Measurements from ENCODE around the gene HIVEP3. TPM values are rescaled to one million over a fixed set of nuclear protein-coding genes. Genes with fewer than 3 reads are reported as not detected.

Gene HIVEP3
- total and polyA plus RNA-seq, 2 of the 13 experiments (the other 11 are each of a cell fraction or from before 2014, with no cell fraction given): 0.05 TPM; not detected in 1

DNA sequence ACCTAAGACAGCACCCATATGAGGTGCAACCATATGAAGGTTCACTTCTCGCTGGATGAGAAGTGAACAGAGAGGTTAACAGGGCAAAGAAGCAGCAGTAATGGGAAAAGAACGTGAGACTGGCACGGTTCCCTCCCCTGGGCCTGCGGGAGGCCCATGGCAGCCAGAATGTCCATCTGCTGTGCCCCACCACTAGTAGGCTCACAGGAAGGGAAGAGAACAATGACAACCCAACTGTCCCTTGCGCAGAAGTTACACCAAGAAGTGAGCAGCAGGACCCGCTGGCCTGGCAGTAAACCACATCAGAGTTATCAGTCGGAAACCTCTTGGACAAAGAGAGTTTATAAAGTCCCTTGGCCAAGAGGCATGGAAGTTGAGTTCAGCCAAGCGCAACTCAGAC is 11.3 kb downstream of the HIVEP3 start:
- TF ChIP-seq NFATC3 (CRISPR knock-in tag; IDR thresholded peaks at IDR 0.05): no peak
- POLR2A ChIA-PET: no interaction called here
- H2AFZ ChIP-seq (ENCODE audit: low read length): no peak overlapping the region
- FAIRE-seq: no peak
- no peak for DNase-seq (ENCODE audit: low spot score)
- BruUV-seq (replicated peaks): no TSS peak
- no peaks in the 10 kb centered on the region for H3K79me2 ChIP-seq (ENCODE audit: insufficient read depth, low read length)
- H4K20me1 ChIP-seq (ENCODE audit: insufficient read depth, low read length): no peaks in the 10 kb centered on the region
- H3K27me3 ChIP-seq (ENCODE audit: control insufficient read depth in 1 of 2, insufficient read depth in 2 of 2, low read length in 2 of 2): no peaks in the 10 kb centered on the region
- ATAC-seq: no peak
- in situ Hi-C loops (cut with HindIII; ENCODE audit: extremely low pct_ligation_motif_present, low pct_unique_long_range_greater_than_20kb): no loop called here
- H3K4me2 ChIP-seq (ENCODE audit: low read depth, low read length): no peak overlapping the region
- intact Hi-C loops (cut with micrococcal nuclease; ENCODE audit: unreplicated experiment): no loop called here
- no peak overlapping the region for H3K27ac ChIP-seq (ENCODE audit: extremely low read length, insufficient read depth, low read length)
- H3K4me3 ChIP-seq (replicated peaks in 1 of 3; ENCODE audit: insufficient read depth in 1 of 3, low read depth in 2 of 3, low read length in 3 of 3): no peak overlapping the region
- no peaks in the 10 kb centered on the region for H3K9me3 ChIP-seq (ENCODE audit: low read length)
- H3K9ac ChIP-seq (ENCODE audit: insufficient read depth, low read depth, low read length): no peak overlapping the region
- no peaks in the 10 kb centered on the region for H3K36me3 ChIP-seq (replicated peaks in 1 of 2; ENCODE audit: control insufficient read depth in 1 of 2, insufficient read depth in 2 of 2, low read length in 2 of 2)
- 29% methylated on average over 8 of the region's 8 CpGs for WGBS (ENCODE audit: low lambda C conversion rate)
- CTCF ChIA-PET (ENCODE audit: low intra/inter-chr PET ratio, low total read pairs): no interaction called here
- no peaks in the 10 kb centered on the region for H3K4me1 ChIP-seq (ENCODE audit: insufficient read depth, low read length)

DNA sequence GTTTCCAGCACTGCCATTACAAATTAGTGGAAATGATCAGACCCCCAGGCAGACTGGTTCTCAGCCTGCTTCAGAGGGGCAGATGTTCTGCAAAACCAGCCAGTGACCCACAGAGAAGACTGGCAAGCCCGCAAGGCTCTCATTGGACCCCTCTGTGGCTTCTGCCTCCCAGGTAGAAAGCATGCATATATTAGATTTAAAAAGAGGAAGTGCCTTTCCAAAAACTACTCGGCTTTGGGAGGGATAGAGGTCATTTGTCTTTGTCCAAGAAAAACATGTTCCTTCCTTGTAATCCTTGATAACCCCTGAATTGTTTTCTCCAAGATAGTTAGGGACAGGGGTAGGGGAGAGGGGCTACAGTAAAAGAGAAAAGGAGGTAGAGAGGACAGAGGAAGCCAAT is 11.8 kb downstream of the HIVEP3 start:
- intact Hi-C loops (cut with micrococcal nuclease; ENCODE audit: unreplicated experiment): no loop called here
- no peaks in the 10 kb centered on the region for H3K27me3 ChIP-seq (ENCODE audit: control insufficient read depth in 1 of 2, insufficient read depth in 2 of 2, low read length in 2 of 2)
- ATAC-seq (no peak), FAIRE-seq (no peak), DNase-seq (ENCODE audit: low spot score) (no peak)
- no peak overlapping the region for H3K4me3 ChIP-seq (replicated peaks in 1 of 3; ENCODE audit: insufficient read depth in 1 of 3, low read depth in 2 of 3, low read length in 3 of 3)
- H3K27ac ChIP-seq (ENCODE audit: extremely low read length, insufficient read depth, low read length): no peak overlapping the region
- POLR2A ChIA-PET: no interaction called here
- no TSS peak for BruUV-seq (replicated peaks)
- TF ChIP-seq NFYC (CRISPR knock-in tag; IDR thresholded peaks at IDR 0.05) (no peak), TRIM24 (CRISPR knock-in tag; IDR thresholded peaks at IDR 0.05) (no peak), FOSL1 (CRISPR knock-in tag; IDR thresholded peaks at IDR 0.05; ENCODE audit: borderline replicate concordance) (no peak), POLR2AphosphoS2 (IDR thresholded peaks at IDR 0.05; ENCODE audit: low read depth, low read length) (no peak)
- no peaks in the 10 kb centered on the region for H3K79me2 ChIP-seq (ENCODE audit: insufficient read depth, low read length)
- CTCF ChIA-PET (ENCODE audit: low intra/inter-chr PET ratio, low total read pairs): no interaction called here
- no peaks in the 10 kb centered on the region for H3K36me3 ChIP-seq (replicated peaks in 1 of 2; ENCODE audit: control insufficient read depth in 1 of 2, insufficient read depth in 2 of 2, low read length in 2 of 2)
- H4K20me1 ChIP-seq (ENCODE audit: insufficient read depth, low read length): no peaks in the 10 kb centered on the region
- no peak overlapping the region for H3K9ac ChIP-seq (ENCODE audit: insufficient read depth, low read depth, low read length)
- in situ Hi-C loops (cut with HindIII; ENCODE audit: extremely low pct_ligation_motif_present, low pct_unique_long_range_greater_than_20kb): no loop called here
- H3K9me3 ChIP-seq (ENCODE audit: low read length): no peaks in the 10 kb centered on the region
- no peak overlapping the region for H2AFZ ChIP-seq (ENCODE audit: low read length)
- WGBS (ENCODE audit: low lambda C conversion rate): 2% methylated on average over 2 of the region's 2 CpGs
- no peaks in the 10 kb centered on the region for H3K4me1 ChIP-seq (ENCODE audit: insufficient read depth, low read length)
- H3K4me2 ChIP-seq (ENCODE audit: low read depth, low read length): no peak overlapping the region

All from HepG2 (cell line).